K562 (cell line): ENCODE measurements around the gene SYTL2. TPM values are rescaled to one million over a fixed set of nuclear protein-coding genes. Genes with fewer than 3 reads are reported as not detected.

Experiments
- ATAC-seq: fragments of 200-7000 bp; cut with Tn5 transposase; 3 replicates; pipeline ENCODE4 v1.9.1; 2020; ENCODE audit warnings: moderate library complexity
- BruUV-seq: library from RNA; stranded (reverse); fragments of 400-500 nt; replicated peaks from 2 replicates; lab custom pipeline; 2021; lab: Mats Ljungman, UMichigan
- CTCF ChIA-PET: fragments of 300-600 bp; formaldehyde crosslinking; extraction: SDS; loops from one replicate; lab custom pipeline; 2021; ENCODE audit warnings: low intra/inter-chr PET ratio; lab: Yijun Ruan, JAX
- POLR2A ChIA-PET: fragments of 300-600, 350-650 bp; sonication (Branson Sonifier 250); formaldehyde crosslinking; extraction: SDS; loops from one replicate; lab custom pipeline; 2021; ENCODE audit warnings: antibody characterized with exemption, inconsistent platforms; lab: Yijun Ruan, JAX
- DNase-seq, 4 experiments: peaks; one replicate each; pipeline versions ENCODE4 v3.0.0 to v3.0.0-alpha.2; 2011 to 2018; ENCODE audit warnings: low spot score in 3 of 4, mixed read lengths in 3 of 4; ENCODE audit errors: extremely low read depth in 1 of 4
- FAIRE-seq: peaks from 2 replicates; lab custom pipeline; 2011; peaks lifted over from hg19 to GRCh38; lab: Jason Lieb, UNC
- H2AFZ ChIP-seq: 2 replicates; pipeline ENCODE4 v1.6.0; 2011; ENCODE audit warnings: low read depth, low read length, control low read depth, inconsistent platforms
- H3K27ac ChIP-seq: fragments of 200-600 bp; 3 replicates; pipeline ENCODE4 v1.8.0; 2011; ENCODE audit warnings: low read depth, mild to moderate bottlenecking, control low read depth, inconsistent platforms, low read length, moderate library complexity, mixed read lengths; ENCODE audit errors: extremely low read depth
- H3K27me3 ChIP-seq, 2 experiments: fragments of 300-600 bp in 1 of 2; 2 replicates in 1 of 2; 3 replicates in 1 of 2; pipeline versions ENCODE4 v1.6.0 to v1.8.0; 2011; ENCODE audit warnings: inconsistent platforms in 2 of 2, low read length in 2 of 2, mild to moderate bottlenecking in 1 of 2, mixed read lengths in 1 of 2, moderate library complexity in 1 of 2; ENCODE audit not compliant: control insufficient read depth in 2 of 2, insufficient read depth in 2 of 2
- H3K36me3 ChIP-seq: fragments of 300-600 bp; 3 replicates; pipeline ENCODE4 v1.8.0; 2011; ENCODE audit warnings: mild to moderate bottlenecking, low read length, inconsistent platforms; ENCODE audit not compliant: control insufficient read depth, insufficient read depth
- H3K4me1 ChIP-seq, 2 experiments: fragments of 200-600 bp in 1 of 2; replicated peaks in 1 of 2; 2 replicates in 1 of 2; 3 replicates in 1 of 2; pipeline versions ENCODE4 v1.5.1 to v1.8.0; 2011; ENCODE audit warnings: inconsistent platforms in 2 of 2, low read length in 2 of 2, mild to moderate bottlenecking in 1 of 2, mixed read lengths in 1 of 2, moderate library complexity in 1 of 2; ENCODE audit not compliant: control insufficient read depth in 2 of 2, insufficient read depth in 2 of 2
- H3K4me2 ChIP-seq: 2 replicates; pipeline ENCODE4 v1.6.1; 2011; ENCODE audit warnings: low read length, control low read depth, inconsistent platforms, mixed read lengths; ENCODE audit not compliant: insufficient read depth
- H3K4me3 ChIP-seq: fragments of 200-600 bp; sonication (generic), shearing (Covaris generic); 2 replicates; pipeline ENCODE4 v1.5.1; 2016; ENCODE audit warnings: control low read depth, inconsistent platforms
- H3K79me2 ChIP-seq: fragments of 200-600 bp; 3 replicates; pipeline ENCODE4 v1.8.0; 2011; ENCODE audit warnings: low read length, inconsistent platforms; ENCODE audit not compliant: control insufficient read depth, insufficient read depth
- H3K9ac ChIP-seq, 2 experiments: 2 replicates each; pipeline versions ENCODE4 v1.6.0 to v1.6.1; 2011; ENCODE audit warnings: low read depth in 2 of 2, low read length in 2 of 2, control low read depth in 1 of 2, inconsistent platforms in 1 of 2, mild to moderate bottlenecking in 1 of 2, mixed read lengths in 1 of 2; ENCODE audit not compliant: insufficient read depth in 1 of 2
- H3K9me1 ChIP-seq: one replicate; pipeline ENCODE4 v1.6.0; 2011; ENCODE audit warnings: inconsistent platforms, mild to moderate bottlenecking, low read length, moderate library complexity; ENCODE audit not compliant: control insufficient read depth, insufficient read depth
- H3K9me3 ChIP-seq: replicated peaks from 2 replicates; pipeline ENCODE4 v1.5.1; 2011; ENCODE audit warnings: low read depth, low read length, inconsistent platforms; ENCODE audit not compliant: control insufficient read depth, insufficient read depth
- H4K20me1 ChIP-seq: replicated peaks from 2 replicates; pipeline ENCODE4 v1.6.1; 2011; ENCODE audit warnings: low read length, inconsistent platforms, mixed read lengths; ENCODE audit not compliant: control insufficient read depth, insufficient read depth
- ARID3A ChIP-seq: IDR thresholded peaks from 2 replicates; pipeline ENCODE4 v1.6.1; 2012; ENCODE audit warnings: low read depth, low read length, improper control_type of control experiment, borderline replicate concordance
- BCL6 ChIP-seq: fragments of 250-450 bp; sonication (Bioruptor Pico); IDR thresholded peaks from 2 replicates; pipeline ENCODE4 v1.4.0; 2020
- CCNT2 ChIP-seq: IDR thresholded peaks from 2 replicates; pipeline ENCODE4 v1.6.1; 2011; ENCODE audit warnings: borderline replicate concordance, low read depth, mild to moderate bottlenecking, moderate library complexity, mixed read lengths, low read length; ENCODE audit not compliant: insufficient read length; ENCODE audit errors: extremely low read depth
- ERF ChIP-seq: fragments of 450-650 bp; formaldehyde crosslinking; IDR thresholded peaks from 2 replicates; pipeline ENCODE4 v1.4.0; 2020; ENCODE audit warnings: mild to moderate bottlenecking, mixed read lengths
- FIP1L1 ChIP-seq: fragments of 200-400 bp; formaldehyde crosslinking; IDR thresholded peaks from 2 replicates; pipeline ENCODE4 v1.6.1; 2018; ENCODE audit warnings: mild to moderate bottlenecking, low read depth, low read length; ENCODE audit not compliant: poor library complexity, severe bottlenecking
- HNRNPLL ChIP-seq: fragments of 200-400 bp; formaldehyde crosslinking; IDR thresholded peaks from 2 replicates; pipeline ENCODE4 v1.6.1; 2017; ENCODE audit warnings: low read length, low read depth, mild to moderate bottlenecking; ENCODE audit not compliant: poor library complexity, severe bottlenecking
- KDM4B ChIP-seq, 2 experiments: fragments of 450-650 bp in 1 of 2; sonication (generic) in 1 of 2; IDR thresholded peaks; 2 replicates each; pipeline ENCODE4 v1.6.1; 2016 to 2017; ENCODE audit warnings: borderline replicate concordance in 2 of 2, antibody characterized with exemption in 1 of 2, low read depth in 1 of 2, mild to moderate bottlenecking in 1 of 2
- KLF1 ChIP-seq: fragments of 450-650 bp; IDR thresholded peaks from 2 replicates; pipeline ENCODE4 v1.6.1; 2016; ENCODE audit warnings: missing genetic modification characterization, missing compliant biosample characterization
- MYNN ChIP-seq, 2 experiments: sonication (generic); formaldehyde crosslinking in 1 of 2; IDR thresholded peaks; 2 replicates each; pipeline versions ENCODE4 v1.5.0 to v1.6.1; 2016 to 2020; ENCODE audit warnings: antibody characterized with exemption in 1 of 2, missing genetic modification reagents in 1 of 2
- THRAP3 ChIP-seq: fragments of 450-650 bp; IDR thresholded peaks from 2 replicates; pipeline ENCODE4 v1.6.1; 2016; ENCODE audit warnings: mild to moderate bottlenecking, inconsistent platforms, borderline replicate concordance
- ZC3H8 ChIP-seq: fragments of 450-650 bp; IDR thresholded peaks from 2 replicates; pipeline ENCODE4 v1.6.1; 2017
- ZNF277 ChIP-seq: fragments of 250-450 bp; sonication (Bioruptor Pico); IDR thresholded peaks from 2 replicates; pipeline ENCODE4 v1.8.0; 2022; ENCODE audit warnings: inconsistent platforms, mild to moderate bottlenecking, moderate library complexity, borderline replicate concordance
- ZNF717 ChIP-seq: fragments of 250-450 bp; sonication (Bioruptor Pico); IDR thresholded peaks from 2 replicates; pipeline ENCODE4 v1.5.0; 2021
- in situ Hi-C: fragments of 300-500 bp; cut with MboI; formaldehyde crosslinking; loops from 4 replicates; pipeline ENCODE4 v1.15.0; 2018; ENCODE audit warnings: inconsistent platforms, mixed read lengths
- intact Hi-C: fragments of 100-400 bp; cut with micrococcal nuclease; formaldehyde crosslinking; loops from 2 replicates; pipeline ENCODE4 v1.14.2; 2022
- polyA plus RNA-seq, 8 experiments: library from polyadenylated mRNA; depleted of rRNA in 4 of 8; stranded (reverse) in 5 of 8; unstranded in 3 of 8; fragments of >200 nt; fragmentation: Nextera tagmentation in 2 of 8; fragmentation: Illumina TruSeq in 1 of 8; extraction: Ambion mirVana in 2 of 8; extraction: Trizol in 1 of 8; gene quantifications; 2 replicates each; pipeline versions ENCODE4 v1.2.1 to v1.2.3, GENCODE V29; 2011 to 2014; ENCODE audit warnings: inconsistent platforms in 1 of 8, missing spikeins in 1 of 8
- total RNA-seq, 7 experiments: library from RNA; depleted of rRNA in 6 of 7; stranded (reverse); fragments of >200 nt in 6 of 7; fragmentation: Illumina TruSeq in 2 of 7; extraction: Trizol in 2 of 7; gene quantifications; 2 replicates each; pipeline versions ENCODE4 v1.2.1 to v1.2.3, GENCODE V29; 2011 to 2021; ENCODE audit warnings: low replicate concordance in 1 of 7

Gene SYTL2
- total and polyA plus RNA-seq, 9 of the 15 experiments (the other 6 are each of a cell fraction or from before 2014, with no cell fraction given), result 0.05 to 0.57 (median 0.35) TPM

- no peak overlapping the region for H3K4me3 ChIP-seq
- no peaks in the 10 kb centered on the region for H3K36me3 ChIP-seq
- CTCF ChIA-PET, result no interaction called here
- ATAC-seq, result no peak
- H3K4me1 ChIP-seq, result no peaks in the 10 kb centered on the region
- in situ Hi-C loops (no loop called here), intact Hi-C loops (no loop called here)
- no peak for FAIRE-seq
- H3K27me3 ChIP-seq, result peaks cover 3 to 5% of the 10 kb centered on the region in 2 experiments; a peak in 3 of 5 replicates
- H3K9me3 ChIP-seq, result no peaks in the 10 kb centered on the region
- POLR2A ChIA-PET, result no interaction called here
- no peaks in the 10 kb centered on the region for H4K20me1 ChIP-seq
- H3K9me1 ChIP-seq, result no peaks in the 10 kb centered on the region
- TF ChIP-seq HNRNPLL (no peak), THRAP3 (no peak), FIP1L1 (no peak), CCNT2 (no peak), ARID3A (no peak), KDM4B (IDR thresholded peaks at IDR 0.05; ENCODE audit: borderline replicate concordance in 2 of 2, low read depth in 1 of 2) (no peak), ZC3H8 (no peak), ZNF277 (CRISPR knock-in tag) (no peak), KLF1 (tag) (no peak), BCL6 (CRISPR knock-in tag) (no peak), ERF (no peak), MYNN (IDR thresholded peaks at IDR 0.05) (no peak), MYNN (CRISPR knock-in tag; IDR thresholded peaks at IDR 0.05) (no peak), ZNF717 (CRISPR knock-in tag) (no peak)
- H2AFZ ChIP-seq, result no peak overlapping the region
- H3K9ac ChIP-seq, result no peak overlapping the region
- H3K27ac ChIP-seq, result no peak overlapping the region
- H3K4me2 ChIP-seq, result no peak overlapping the region
- H3K79me2 ChIP-seq, result no peaks in the 10 kb centered on the region
- no TSS peak for BruUV-seq
- DNase-seq, result no peak
Observed at GRCh38 chr11:85819441-85819840, 8.5 kb upstream of the SYTL2 start.
